GM18858 (cell line): ENCODE data around the gene NAALADL2.
"Not testable (repeated sequence)": the region's sequence is repeated elsewhere in the genome, so short reads cannot be mapped to it uniquely, and the experiment has no call there.

Source experiments
- ATAC-seq: cut with Tn5 transposase; IDR thresholded peaks from one replicate; pipeline ENCODE4 v1.9.1; 2021; ENCODE audit not compliant: unreplicated experiment

NAALADL2 gene

GRCh38 chr3:175726228-175726627 lies 867.1 kb downstream of the NAALADL2 start:
- no peak for ATAC-seq

GRCh38 chr3:175728566-175728965 lies 869.4 kb downstream of the NAALADL2 start:
- ATAC-seq = no peak

DNA sequence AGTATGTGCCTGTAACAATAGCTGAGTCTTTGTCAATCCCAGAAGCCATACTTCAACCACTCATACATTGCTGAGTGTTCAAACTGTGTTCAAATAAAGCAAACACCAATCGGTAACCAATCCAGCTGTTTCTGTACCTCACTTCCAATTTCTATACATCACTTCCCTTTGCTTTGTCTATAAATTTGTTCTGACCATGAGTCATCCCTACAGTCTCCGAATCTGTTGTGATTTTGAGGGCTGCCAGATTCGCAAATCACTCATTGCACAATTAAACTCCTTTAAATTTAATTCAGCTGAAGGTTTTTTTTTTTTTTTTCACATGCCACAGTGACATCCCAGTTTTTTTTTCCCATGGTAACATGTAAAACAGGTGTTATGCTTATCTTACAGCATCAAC lies 870.3 kb downstream of the NAALADL2 start:
- ATAC-seq = no peak

- ATAC-seq = no peak
Observed at GRCh38 chr3:175731543-175731942, 872.4 kb downstream of the NAALADL2 start.

GRCh38 chr3:175732017-175732416 lies 872.9 kb downstream of the NAALADL2 start:
- ATAC-seq = no peak

- ATAC-seq = no peak
Observed at GRCh38 chr3:175735866-175736265, 876.7 kb downstream of the NAALADL2 start.

- no peak for ATAC-seq
Observed at GRCh38 chr3:175737646-175738572, 878.8 kb downstream of the NAALADL2 start.

DNA sequence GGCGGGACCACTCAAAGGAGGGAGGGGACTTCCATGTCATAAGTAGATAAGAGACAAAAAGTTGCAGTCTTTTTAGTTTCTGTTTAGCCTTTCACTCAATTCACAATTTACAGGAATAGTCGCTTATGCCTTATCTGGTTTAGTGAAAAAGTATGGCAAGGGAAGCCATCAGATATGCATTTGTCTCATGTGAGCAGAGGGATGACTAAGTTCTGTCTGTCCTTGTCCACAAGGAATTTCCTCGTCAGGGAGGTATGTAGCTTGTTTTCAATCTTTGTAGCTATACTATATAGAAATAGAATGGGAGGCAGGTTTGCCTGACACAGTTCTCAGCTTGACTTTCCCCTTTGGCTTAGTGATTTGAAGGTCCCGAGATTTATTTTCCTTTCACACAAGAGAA lies 882.8 kb downstream of the NAALADL2 start:
- no peak for ATAC-seq

GRCh38 chr3:175743733-175744400 lies 884.7 kb downstream of the NAALADL2 start:
- no peak for ATAC-seq

DNA sequence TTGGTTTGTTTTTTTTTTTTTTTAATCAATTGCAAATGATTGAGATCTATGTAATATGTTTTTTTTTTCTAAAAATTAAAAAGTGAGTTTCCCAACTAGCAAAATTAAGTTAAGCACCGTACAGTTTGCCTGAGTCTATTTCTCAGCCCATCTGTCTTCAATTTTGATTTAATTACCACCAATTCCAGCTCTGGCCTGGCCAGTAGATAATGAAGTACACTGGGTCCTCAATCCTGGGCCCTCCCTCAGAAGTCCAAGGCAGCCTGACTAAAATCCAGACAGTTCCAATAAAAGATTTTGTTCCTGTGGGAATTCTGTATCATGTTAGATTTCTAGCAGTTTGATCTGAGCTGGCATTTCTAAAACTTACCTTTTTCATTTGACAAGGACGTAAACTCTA lies 887.2 kb downstream of the NAALADL2 start:
- ATAC-seq = no peak

DNA sequence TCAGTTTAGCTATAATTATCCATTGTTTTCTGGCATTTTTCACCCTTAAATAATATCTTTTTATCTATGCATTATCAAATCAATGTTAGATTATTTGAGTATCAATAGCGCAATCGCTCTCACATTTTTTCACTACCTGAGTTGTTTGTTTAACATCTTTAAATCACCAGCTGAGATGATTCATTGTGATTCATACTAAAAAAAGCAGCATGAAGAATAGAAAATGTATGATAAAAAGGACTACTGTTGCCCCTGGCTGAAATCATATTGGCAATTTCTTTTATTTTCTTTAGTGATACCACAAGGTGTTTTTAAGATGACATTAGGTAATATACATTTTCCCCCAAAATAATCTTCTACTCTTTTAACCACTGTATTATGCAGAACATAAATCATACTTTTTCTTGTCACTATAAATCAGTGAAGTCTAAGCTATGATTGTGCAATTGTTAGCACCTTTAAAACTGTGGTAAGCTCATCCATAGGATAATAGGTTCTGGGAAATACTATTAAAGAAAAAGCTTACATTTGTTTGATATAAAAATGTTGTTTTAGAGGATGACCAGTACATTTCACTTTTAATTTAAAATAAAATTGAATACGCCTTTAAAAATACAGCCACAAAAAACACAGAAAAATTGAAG lies 889.1 kb downstream of the NAALADL2 start:
- ATAC-seq = no peak

GRCh38 chr3:175749981-175750380 lies 890.8 kb downstream of the NAALADL2 start:
- no peak for ATAC-seq

DNA sequence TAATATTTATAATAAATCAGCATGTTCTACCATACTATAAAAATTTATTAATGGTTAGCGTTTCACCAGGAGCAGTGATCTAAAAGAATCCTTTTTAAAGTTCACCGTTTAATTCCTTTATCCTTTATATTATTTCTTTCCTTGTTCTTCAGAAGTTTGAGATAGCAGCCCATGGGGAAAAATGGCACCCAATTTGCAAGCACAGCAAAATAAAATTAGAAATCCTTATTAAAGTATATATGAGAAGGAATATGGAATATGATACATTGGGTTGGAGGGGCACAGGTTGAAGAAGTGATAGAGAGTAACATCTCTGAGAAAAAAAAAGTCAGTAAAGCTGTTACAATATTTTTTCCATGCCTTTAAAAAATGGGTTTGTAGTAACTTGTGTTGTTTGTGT lies 892.0 kb downstream of the NAALADL2 start:
- ATAC-seq = no peak

DNA sequence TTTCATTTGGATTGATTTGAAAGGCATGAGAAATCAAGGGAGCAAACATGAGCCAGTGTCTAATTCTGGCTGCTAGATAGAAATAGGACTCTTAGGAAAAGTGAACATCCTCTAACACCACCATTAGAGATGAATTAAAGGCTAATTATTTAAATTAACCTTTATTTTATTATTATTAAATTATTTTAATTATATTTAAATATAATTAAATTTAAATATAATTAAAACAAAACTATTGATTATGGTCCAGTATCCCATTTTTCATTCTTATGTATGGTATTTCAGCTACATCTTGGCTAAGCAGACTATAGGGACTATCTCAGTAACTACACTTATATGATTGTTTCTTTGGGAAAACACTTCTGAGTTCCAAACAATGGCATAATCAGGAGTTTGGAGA lies 904.8 kb downstream of the NAALADL2 start:
- no peak for ATAC-seq

- no peak for ATAC-seq
Observed at GRCh38 chr3:175764722-175765121, 905.6 kb downstream of the NAALADL2 start.

DNA sequence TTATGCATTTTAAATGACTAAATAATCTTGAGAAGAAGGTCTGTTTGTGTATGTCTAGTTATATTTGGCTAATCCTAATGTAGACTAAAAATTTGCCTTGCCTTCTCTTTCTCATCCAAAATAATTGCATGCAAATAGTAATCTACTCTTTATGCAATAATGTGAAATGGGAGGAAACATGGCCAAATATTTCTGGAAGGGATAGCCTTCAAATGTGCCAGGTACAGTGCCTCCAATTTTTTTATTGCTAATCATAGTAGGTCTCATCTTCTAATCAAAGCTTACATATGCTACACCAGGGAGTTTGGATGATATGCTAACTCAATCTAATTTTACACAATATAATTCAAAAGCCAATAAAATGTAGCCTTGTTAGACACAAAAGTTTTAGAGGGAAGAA lies 911.3 kb downstream of the NAALADL2 start:
- no peak for ATAC-seq

GRCh38 chr3:175777495-175777894 lies 918.4 kb downstream of the NAALADL2 start:
- no peak for ATAC-seq

GRCh38 chr3:175777965-175778364 lies 918.8 kb downstream of the NAALADL2 start:
- ATAC-seq = no peak

DNA sequence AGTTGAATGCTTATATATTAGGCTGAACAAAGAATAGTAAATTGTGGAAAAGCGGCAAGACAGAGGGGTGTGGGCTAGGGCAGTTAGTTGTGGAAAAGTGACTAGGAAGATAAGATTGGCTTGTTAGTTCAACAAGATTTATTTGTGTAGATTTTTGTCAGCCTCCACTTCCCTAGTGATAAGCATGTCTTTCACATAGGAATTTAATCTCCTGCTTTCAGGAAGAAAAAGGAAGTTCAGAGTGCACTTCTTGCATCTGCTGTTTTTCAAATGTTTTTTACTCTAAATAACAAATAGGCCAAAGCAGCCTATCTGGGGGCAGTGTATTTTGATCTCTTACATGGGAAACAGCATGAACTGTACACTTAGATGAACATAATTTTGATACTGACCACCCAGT lies 919.9 kb downstream of the NAALADL2 start:
- ATAC-seq = no peak

GRCh38 chr3:175787109-175787508 lies 928.0 kb downstream of the NAALADL2 start:
- not testable (repeated sequence) for ATAC-seq

DNA sequence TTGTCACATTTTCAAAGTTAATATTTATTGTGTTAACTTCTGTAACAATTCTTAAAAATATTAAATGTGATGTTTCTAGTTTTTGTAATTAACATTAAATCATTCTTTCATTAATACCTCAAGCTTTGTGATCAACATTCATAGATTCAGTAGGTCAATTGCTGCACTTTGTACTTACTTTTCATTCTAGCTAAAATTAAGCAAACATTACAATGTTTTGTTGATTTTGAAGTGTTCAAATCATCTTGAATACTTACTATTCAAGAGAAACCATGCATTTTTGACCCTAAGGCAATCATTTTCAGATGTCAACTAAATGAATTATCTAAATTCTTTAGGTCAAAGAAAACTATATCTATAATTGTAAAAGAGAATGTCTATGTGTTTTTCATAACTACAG lies 933.1 kb downstream of the NAALADL2 start:
- no peak for ATAC-seq

DNA sequence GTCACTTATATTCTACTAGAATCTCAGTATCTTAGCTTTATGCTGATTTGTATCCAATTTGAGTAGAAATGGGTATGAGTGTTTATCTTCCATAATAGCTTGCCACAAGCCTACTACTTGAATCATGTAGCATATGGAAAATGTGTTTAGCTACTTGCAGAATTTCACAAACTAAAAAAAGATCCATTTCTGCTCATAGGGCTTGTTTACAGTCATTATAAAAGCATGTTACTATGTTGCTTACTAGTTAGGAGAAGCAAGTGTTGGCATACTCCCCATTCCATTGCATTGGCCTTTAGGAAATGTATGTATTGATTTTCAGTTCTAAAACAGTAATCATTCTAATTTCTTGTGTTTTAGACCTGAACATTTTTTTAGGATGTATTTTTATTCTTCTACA lies 939.2 kb downstream of the NAALADL2 start:
- no peak for ATAC-seq
